H9 (cell line): ENCODE measurements around the gene CD247. TPM values are rescaled to one million over a fixed set of nuclear protein-coding genes. Genes with fewer than 3 reads are reported as not detected.

Experiments
- DNase-seq: peaks from one replicate; pipeline ENCODE4 v3.0.0-alpha.2; 2017
- H2AFZ ChIP-seq: one replicate; pipeline ENCODE4 v1.6.1; 2013; ENCODE audit warnings: mild to moderate bottlenecking, low read length, control low read depth, moderate library complexity
- H2AK5ac ChIP-seq: 2 replicates; pipeline ENCODE4 v1.6.1; 2013; ENCODE audit warnings: low read length, control low read depth, mixed read lengths; ENCODE audit not compliant: insufficient read length
- H2BK120ac ChIP-seq: one replicate; pipeline ENCODE4 v1.6.1; 2013; ENCODE audit warnings: low read depth, mild to moderate bottlenecking, low read length, control low read depth, inconsistent platforms; ENCODE audit not compliant: poor library complexity, severe bottlenecking
- H2BK12ac ChIP-seq: 2 replicates; pipeline ENCODE4 v1.6.1; 2013; ENCODE audit warnings: low read length, control low read depth, mixed read lengths, low read depth; ENCODE audit not compliant: insufficient read length
- H2BK15ac ChIP-seq: 2 replicates; pipeline ENCODE4 v1.6.1; 2013; ENCODE audit warnings: low read depth, low read length, control low read depth
- H2BK20ac ChIP-seq: one replicate; pipeline ENCODE4 v1.6.1; 2013; ENCODE audit warnings: low read depth, mild to moderate bottlenecking, low read length, control low read depth, inconsistent platforms; ENCODE audit not compliant: poor library complexity, severe bottlenecking
- H2BK5ac ChIP-seq: 2 replicates; pipeline ENCODE4 v1.6.1; 2013; ENCODE audit warnings: low read length, control low read depth, mixed read lengths; ENCODE audit not compliant: insufficient read length
- H3K14ac ChIP-seq: 2 replicates; pipeline ENCODE4 v1.6.1; 2013; ENCODE audit warnings: low read length, control low read depth; ENCODE audit not compliant: insufficient read depth
- H3K18ac ChIP-seq: 2 replicates; pipeline ENCODE4 v1.6.1; 2013; ENCODE audit warnings: low read depth, mild to moderate bottlenecking, mixed read lengths, low read length, control low read depth; ENCODE audit not compliant: insufficient read length
- H3K23ac ChIP-seq: 2 replicates; pipeline ENCODE4 v1.6.1; 2013; ENCODE audit warnings: low read length, control low read depth, mixed read lengths, low read depth; ENCODE audit not compliant: insufficient read length
- H3K23me2 ChIP-seq: 2 replicates; pipeline ENCODE4 v1.6.1; 2013; ENCODE audit warnings: low read depth, mild to moderate bottlenecking, mixed read lengths, low read length, control low read depth; ENCODE audit not compliant: insufficient read length, poor library complexity, severe bottlenecking
- H3K27ac ChIP-seq: 2 replicates; pipeline ENCODE4 v1.5.1; 2013; ENCODE audit warnings: low read length, control low read depth, mixed read lengths, low read depth; ENCODE audit not compliant: insufficient read length
- H3K27me3 ChIP-seq: 2 replicates; pipeline ENCODE4 v1.6.1; 2013; ENCODE audit warnings: low read length, control low read depth, inconsistent platforms; ENCODE audit not compliant: insufficient read depth
- H3K4ac ChIP-seq: 2 replicates; pipeline ENCODE4 v1.6.1; 2013; ENCODE audit warnings: low read depth, mild to moderate bottlenecking, control low read depth, inconsistent platforms, low read length, moderate library complexity
- H3K4me1 ChIP-seq: 2 replicates; pipeline ENCODE4 v1.6.1; 2013; ENCODE audit warnings: low read length, control low read depth, inconsistent platforms; ENCODE audit not compliant: insufficient read depth
- H3K4me2 ChIP-seq: 2 replicates; pipeline ENCODE4 v1.6.1; 2013; ENCODE audit warnings: low read length, control low read depth, mixed read lengths; ENCODE audit not compliant: insufficient read length, insufficient read depth
- H3K56ac ChIP-seq: 2 replicates; pipeline ENCODE4 v1.6.1; 2013; ENCODE audit warnings: low read depth, mild to moderate bottlenecking, mixed read lengths, low read length, control low read depth; ENCODE audit not compliant: insufficient read length
- H3K79me1 ChIP-seq: 2 replicates; pipeline ENCODE4 v1.6.1; 2013; ENCODE audit warnings: low read depth, mild to moderate bottlenecking, moderate library complexity, low read length, control low read depth, inconsistent platforms; ENCODE audit not compliant: insufficient read depth, poor library complexity, severe bottlenecking
- H3K79me2 ChIP-seq: 2 replicates; pipeline ENCODE4 v1.6.1; 2013; ENCODE audit warnings: low read length, control low read depth, inconsistent platforms; ENCODE audit not compliant: insufficient read depth
- H3K9ac ChIP-seq: 2 replicates; pipeline ENCODE4 v1.6.1; 2013; ENCODE audit warnings: low read length, control low read depth, mixed read lengths; ENCODE audit not compliant: insufficient read length; ENCODE audit errors: extremely low read depth
- H3K9me3 ChIP-seq: one replicate; pipeline ENCODE4 v1.6.1; 2013; ENCODE audit warnings: low read depth, low read length, inconsistent platforms; ENCODE audit not compliant: control insufficient read depth
- H3T11ph ChIP-seq: one replicate; pipeline ENCODE4 v1.6.1; 2013; ENCODE audit warnings: mild to moderate bottlenecking, low read length, control low read depth, inconsistent platforms
- H4K20me1 ChIP-seq: one replicate; pipeline ENCODE4 v1.6.1; 2013; ENCODE audit not compliant: control insufficient read depth, insufficient read length, insufficient read depth
- H4K5ac ChIP-seq: 2 replicates; pipeline ENCODE4 v1.6.1; 2013; ENCODE audit warnings: low read depth, mild to moderate bottlenecking, mixed read lengths, low read length, control low read depth; ENCODE audit not compliant: insufficient read length
- H4K8ac ChIP-seq: replicated peaks from 2 replicates; pipeline ENCODE4 v1.6.1; 2013; ENCODE audit warnings: low read length, control low read depth, mixed read lengths, low read depth; ENCODE audit not compliant: insufficient read length
- H4K91ac ChIP-seq: 2 replicates; pipeline ENCODE4 v1.6.1; 2013; ENCODE audit warnings: low read depth, mild to moderate bottlenecking, moderate library complexity, mixed read lengths, low read length, control low read depth; ENCODE audit not compliant: insufficient read length
- H3K27ac Mint-ChIP-seq, 3 experiments: 2 replicates in 2 of 3; 3 replicates in 1 of 3; pipeline ENCODE4 v1.8.0; 2020 to 2021; ENCODE audit warnings: mixed read lengths in 3 of 3, mild to moderate bottlenecking in 1 of 3, moderate library complexity in 1 of 3
- H3K27me3 Mint-ChIP-seq: 2 replicates; pipeline ENCODE4 v1.8.0; 2021; ENCODE audit warnings: low read depth, mild to moderate bottlenecking, moderate library complexity, mixed read lengths
- H3K36me3 Mint-ChIP-seq, 3 experiments: 2 replicates in 2 of 3; 3 replicates in 1 of 3; pipeline ENCODE4 v1.8.0; 2020 to 2021; ENCODE audit warnings: low read depth in 3 of 3, mixed read lengths in 3 of 3; ENCODE audit not compliant: insufficient read depth in 1 of 3
- H3K4me1 Mint-ChIP-seq, 2 experiments: 2 replicates each; pipeline ENCODE4 v1.8.0; 2020; ENCODE audit warnings: mixed read lengths in 2 of 2
- H3K4me3 Mint-ChIP-seq, 2 experiments: 2 replicates in 1 of 2; 3 replicates in 1 of 2; pipeline ENCODE4 v1.8.0; 2020 to 2021; ENCODE audit warnings: mild to moderate bottlenecking in 2 of 2, mixed read lengths in 2 of 2, moderate library complexity in 1 of 2
- H3K9me3 Mint-ChIP-seq, 2 experiments: 2 replicates in 1 of 2; 3 replicates in 1 of 2; pipeline ENCODE4 v1.8.0; 2020; ENCODE audit warnings: mild to moderate bottlenecking in 2 of 2, mixed read lengths in 2 of 2, moderate library complexity in 1 of 2
- WGBS: extraction: QIAGEN DNeasy Blood & Tissue Kit; methylation state at CpG from one replicate; pipeline ENCODE4 v1.1.7; 2013; ENCODE audit warnings: missing lambda C conversion rate, low lambda C conversion rate, mixed read lengths; ENCODE audit not compliant: insufficient read length; ENCODE audit errors: extremely low coverage; 5-methylcytosine and 5-hydroxymethylcytosine counted together
- total RNA-seq: library from RNA; stranded (reverse); gene quantifications from 2 replicates; pipeline ENCODE4 v1.2.1, GENCODE V29; 2021
- TF ChIP-seq, protein P1 (sequence below): fragments of 200-600 bp; sonication (generic); conservative IDR thresholded peaks from 3 replicates; pipeline ENCODE4 v1.8.0; 2021; ENCODE audit warnings: antibody characterized with exemption, mild to moderate bottlenecking

The CD247 gene
- total RNA-seq, 1 experiment from 2014 or later: 1.2 TPM

DNA sequence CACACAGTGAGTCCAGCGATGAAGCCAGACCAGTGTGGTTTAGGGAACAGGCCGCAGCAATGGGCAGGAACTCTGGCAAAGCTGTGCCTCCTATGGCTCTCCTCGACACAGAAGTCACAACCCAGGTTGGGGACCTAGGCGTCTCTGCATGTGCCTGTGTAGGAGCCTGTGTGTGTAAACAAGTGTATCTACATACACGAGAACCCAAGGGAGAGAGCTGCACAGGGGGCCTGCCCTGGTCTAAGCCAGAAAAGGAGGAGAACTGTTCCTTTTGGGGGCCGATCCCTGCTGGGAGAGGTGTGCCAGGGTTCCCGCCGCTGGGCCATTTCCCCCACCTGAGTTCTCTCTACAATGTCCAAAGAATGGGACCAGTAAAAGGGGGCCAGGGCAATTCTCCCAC, 56.0 kb downstream of the CD247 start:
- no peak overlapping the region for H3K18ac ChIP-seq
- no peak overlapping the region for H4K91ac ChIP-seq
- H3K79me2 ChIP-seq: no peaks in the 10 kb centered on the region
- H2BK5ac ChIP-seq: no peak overlapping the region
- H3K23me2 ChIP-seq: no peaks in the 10 kb centered on the region
- H3K9ac ChIP-seq: no peak overlapping the region
- H2AK5ac ChIP-seq: no peak overlapping the region
- TF ChIP-seq, protein P1, sequence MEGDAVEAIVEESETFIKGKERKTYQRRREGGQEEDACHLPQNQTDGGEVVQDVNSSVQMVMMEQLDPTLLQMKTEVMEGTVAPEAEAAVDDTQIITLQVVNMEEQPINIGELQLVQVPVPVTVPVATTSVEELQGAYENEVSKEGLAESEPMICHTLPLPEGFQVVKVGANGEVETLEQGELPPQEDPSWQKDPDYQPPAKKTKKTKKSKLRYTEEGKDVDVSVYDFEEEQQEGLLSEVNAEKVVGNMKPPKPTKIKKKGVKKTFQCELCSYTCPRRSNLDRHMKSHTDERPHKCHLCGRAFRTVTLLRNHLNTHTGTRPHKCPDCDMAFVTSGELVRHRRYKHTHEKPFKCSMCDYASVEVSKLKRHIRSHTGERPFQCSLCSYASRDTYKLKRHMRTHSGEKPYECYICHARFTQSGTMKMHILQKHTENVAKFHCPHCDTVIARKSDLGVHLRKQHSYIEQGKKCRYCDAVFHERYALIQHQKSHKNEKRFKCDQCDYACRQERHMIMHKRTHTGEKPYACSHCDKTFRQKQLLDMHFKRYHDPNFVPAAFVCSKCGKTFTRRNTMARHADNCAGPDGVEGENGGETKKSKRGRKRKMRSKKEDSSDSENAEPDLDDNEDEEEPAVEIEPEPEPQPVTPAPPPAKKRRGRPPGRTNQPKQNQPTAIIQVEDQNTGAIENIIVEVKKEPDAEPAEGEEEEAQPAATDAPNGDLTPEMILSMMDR: no peak
- H2BK120ac ChIP-seq: no peak overlapping the region
- no peak for DNase-seq
- no peaks in the 10 kb centered on the region for H3K9me3 ChIP-seq
- H3K9me3 Mint-ChIP-seq: no peaks in the 10 kb centered on the region
- no peaks in the 10 kb centered on the region for H3K79me1 ChIP-seq
- no peak overlapping the region for H3K27ac Mint-ChIP-seq
- H4K20me1 ChIP-seq: no peaks in the 10 kb centered on the region
- peaks cover 2% of the 10 kb centered on the region; the same call in 1 of the 2 replicates for H3K27me3 ChIP-seq
- H3K4me2 ChIP-seq: no peak overlapping the region
- no peak overlapping the region for H2BK20ac ChIP-seq
- no peak overlapping the region for H4K8ac ChIP-seq
- H3K27me3 Mint-ChIP-seq: peaks cover 9% of the 10 kb centered on the region
- H3T11ph ChIP-seq: no peak overlapping the region
- H3K4me1 ChIP-seq: no peaks in the 10 kb centered on the region; the same call in 1 of the 2 replicates
- no peak overlapping the region for H3K23ac ChIP-seq
- H3K4ac ChIP-seq: no peak overlapping the region
- no peak overlapping the region for H3K27ac ChIP-seq
- H3K14ac ChIP-seq: no peak overlapping the region
- no peak overlapping the region for H3K56ac ChIP-seq
- WGBS: no CpG with 5 or more reads among the region's 8 CpGs
- H2BK15ac ChIP-seq: no peak overlapping the region
- no peaks in the 10 kb centered on the region; a peak in 1 of 7 replicates for H3K36me3 Mint-ChIP-seq
- H2AFZ ChIP-seq: no peak overlapping the region
- H2BK12ac ChIP-seq: no peak overlapping the region
- no peak overlapping the region for H4K5ac ChIP-seq
- peaks cover 35% of the 10 kb centered on the region in 2 experiments for H3K4me1 Mint-ChIP-seq
- H3K4me3 Mint-ChIP-seq: no peak overlapping the region
